AG04450 (cell line): Measurements from ENCODE around the gene AUTS2. TPM values are rescaled to one million over a fixed set of nuclear protein-coding genes. Genes with fewer than 3 reads are reported as not detected.

Source experiments
- CTCF ChIA-PET: fragments of 300-600, 350-600 bp; formaldehyde crosslinking; extraction: SDS; loops from one replicate; lab custom pipeline; 2022; ENCODE audit warnings: antibody characterized with exemption, inconsistent platforms; lab: Charles Lee
- POLR2A ChIA-PET: fragments of 350-600 bp; formaldehyde crosslinking; extraction: SDS; loops from one replicate; lab custom pipeline; 2021; ENCODE audit warnings: antibody characterized with exemption, inconsistent platforms; lab: Yijun Ruan, JAX
- DNase-seq: peaks from one replicate; pipeline ENCODE4 v3.0.0-alpha.2; 2011; ENCODE audit warnings: low read depth, low spot score
- H3K27ac ChIP-seq: one replicate; pipeline ENCODE4 v1.5.1; 2012; ENCODE audit warnings: low read depth, low read length, control low read depth
- H3K27me3 ChIP-seq: one replicate; pipeline ENCODE4 v1.6.0; 2012; ENCODE audit warnings: low read length; ENCODE audit not compliant: control insufficient read depth, insufficient read depth
- H3K4me3 ChIP-seq: 2 replicates; pipeline ENCODE4 v1.5.1; 2011; ENCODE audit warnings: mild to moderate bottlenecking, low read depth, low read length, control low read depth
- H3K9me3 ChIP-seq: 2 replicates; pipeline ENCODE4 v1.5.1; 2012; ENCODE audit warnings: low read length; ENCODE audit not compliant: control insufficient read depth, insufficient read depth
- CTCF ChIP-seq: IDR thresholded peaks from 2 replicates; pipeline ENCODE4 v1.5.1; 2011; ENCODE audit warnings: low read depth, low read length, control low read depth, inconsistent platforms
- polyA plus RNA-seq: library from polyadenylated mRNA; depleted of rRNA; stranded (reverse); fragments of >200 nt; gene quantifications from 2 replicates; pipeline ENCODE4 v1.2.3, GENCODE V29; 2011

AUTS2 gene
- polyA plus RNA-seq, 1 experiment: 1.5 TPM

- peaks cover 2% of the 10 kb centered on the region for H3K27me3 ChIP-seq
- DNase-seq: no peak
- no peaks in the 10 kb centered on the region for H3K9me3 ChIP-seq
- H3K4me3 ChIP-seq: no peak overlapping the region
- ChIA-PET CTCF (no interaction called here), POLR2A (no interaction called here)
- H3K27ac ChIP-seq: no peak overlapping the region
- no peak for TF ChIP-seq CTCF
These were observed 822.0 kb downstream of the AUTS2 start for GRCh38 chr7:70420381-70420662.

- Histone ChIP-seq H3K27ac (no peak overlapping the region), H3K27me3 (peaks cover 2% of the 10 kb centered on the region)
- POLR2A ChIA-PET: no interaction called here
These were observed 823.0 kb downstream of the AUTS2 start for GRCh38 chr7:70421319-70421718.

GRCh38 chr7:70426249-70426880 is 828.1 kb downstream of the AUTS2 start:
- POLR2A ChIA-PET: no interaction called here
- Histone ChIP-seq H3K4me3 (no peak overlapping the region), H3K9me3 (no peaks in the 10 kb centered on the region; the same call in 1 of the 2 replicates), H3K27ac (no peak overlapping the region), H3K27me3 (no peaks in the 10 kb centered on the region)
- DNase-seq: no peak
- CTCF ChIA-PET: no interaction called here
- no peak for TF ChIP-seq CTCF

More at GRCh38 chr7:70421319-70421718, 823.0 kb downstream of the AUTS2 start:
- H3K9me3 ChIP-seq: no peaks in the 10 kb centered on the region
- DNase-seq: no peak
- TF ChIP-seq CTCF: no peak
- CTCF ChIA-PET: no interaction called here
- H3K4me3 ChIP-seq: no peak overlapping the region

GRCh38 chr7:70432567-70433001 is 834.3 kb downstream of the AUTS2 start:
- no peak overlapping the region for H3K4me3 ChIP-seq
- ChIA-PET POLR2A (no interaction called here), CTCF (no interaction called here)
- no peaks in the 10 kb centered on the region; the same call in 1 of the 2 replicates for H3K9me3 ChIP-seq
- no peak for TF ChIP-seq CTCF
- DNase-seq: no peak
- H3K27me3 ChIP-seq: no peaks in the 10 kb centered on the region
- no peak overlapping the region for H3K27ac ChIP-seq

- ChIA-PET POLR2A (no interaction called here), CTCF (no interaction called here)
- no peaks in the 10 kb centered on the region for H3K27me3 ChIP-seq
- no peak overlapping the region for H3K27ac ChIP-seq
- DNase-seq: no peak
- TF ChIP-seq CTCF: no peak
- H3K9me3 ChIP-seq: no peaks in the 10 kb centered on the region; the same call in 1 of the 2 replicates
- H3K4me3 ChIP-seq: no peak overlapping the region
These were observed 836.1 kb downstream of the AUTS2 start for GRCh38 chr7:70434376-70434775.
